C4-2B (cell line): ENCODE measurements around the gene TBC1D4.

Experiments
- ZFX ChIP-seq: fragments of 450-650 bp; IDR thresholded peaks from 2 replicates; pipeline ENCODE4 v1.6.1; 2017
- TF ChIP-seq, protein P1 (sequence below): fragments of 450-650 bp; conservative IDR thresholded peaks from 2 replicates; pipeline ENCODE4 v1.5.1; 2017; ENCODE audit warnings: mild to moderate bottlenecking

DNA sequence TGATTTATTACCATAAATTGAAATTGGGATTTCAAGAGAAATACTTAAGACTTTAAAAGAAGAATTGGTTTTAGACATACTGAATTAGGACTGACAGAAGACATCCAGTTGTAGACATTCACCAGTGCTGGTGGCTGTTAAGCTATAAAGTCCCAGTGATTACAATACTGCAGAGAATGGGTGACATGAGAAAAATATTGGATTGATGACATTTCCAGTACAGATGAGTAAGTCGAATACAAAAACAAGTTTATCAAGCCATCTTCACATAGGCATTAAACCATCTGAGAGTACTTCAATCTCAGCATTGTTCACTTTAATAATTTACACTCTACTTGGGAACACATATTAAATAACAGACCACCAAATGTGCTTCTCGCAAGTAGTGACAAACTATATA is 66.8 kb downstream of the TBC1D4 start:
- TF ChIP-seq, protein P1, sequence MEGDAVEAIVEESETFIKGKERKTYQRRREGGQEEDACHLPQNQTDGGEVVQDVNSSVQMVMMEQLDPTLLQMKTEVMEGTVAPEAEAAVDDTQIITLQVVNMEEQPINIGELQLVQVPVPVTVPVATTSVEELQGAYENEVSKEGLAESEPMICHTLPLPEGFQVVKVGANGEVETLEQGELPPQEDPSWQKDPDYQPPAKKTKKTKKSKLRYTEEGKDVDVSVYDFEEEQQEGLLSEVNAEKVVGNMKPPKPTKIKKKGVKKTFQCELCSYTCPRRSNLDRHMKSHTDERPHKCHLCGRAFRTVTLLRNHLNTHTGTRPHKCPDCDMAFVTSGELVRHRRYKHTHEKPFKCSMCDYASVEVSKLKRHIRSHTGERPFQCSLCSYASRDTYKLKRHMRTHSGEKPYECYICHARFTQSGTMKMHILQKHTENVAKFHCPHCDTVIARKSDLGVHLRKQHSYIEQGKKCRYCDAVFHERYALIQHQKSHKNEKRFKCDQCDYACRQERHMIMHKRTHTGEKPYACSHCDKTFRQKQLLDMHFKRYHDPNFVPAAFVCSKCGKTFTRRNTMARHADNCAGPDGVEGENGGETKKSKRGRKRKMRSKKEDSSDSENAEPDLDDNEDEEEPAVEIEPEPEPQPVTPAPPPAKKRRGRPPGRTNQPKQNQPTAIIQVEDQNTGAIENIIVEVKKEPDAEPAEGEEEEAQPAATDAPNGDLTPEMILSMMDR: no peak
- no peak for TF ChIP-seq ZFX
